Effector CD8-positive, alpha-beta T cell (primary cell): ENCODE measurements around the gene SCLY.
"Not testable (repeated sequence)": the region's sequence is repeated elsewhere in the genome, so short reads cannot be mapped to it uniquely, and the experiment has no call there.

Source experiments
- DNase-seq: peaks from one replicate; lab custom pipeline; 2025; lab: John Stamatoyannopoulos, UW

The SCLY gene

GRCh38 chr2:238113611-238114010 lies 52.8 kb downstream of the SCLY start:
- DNase-seq: no peak

DNA sequence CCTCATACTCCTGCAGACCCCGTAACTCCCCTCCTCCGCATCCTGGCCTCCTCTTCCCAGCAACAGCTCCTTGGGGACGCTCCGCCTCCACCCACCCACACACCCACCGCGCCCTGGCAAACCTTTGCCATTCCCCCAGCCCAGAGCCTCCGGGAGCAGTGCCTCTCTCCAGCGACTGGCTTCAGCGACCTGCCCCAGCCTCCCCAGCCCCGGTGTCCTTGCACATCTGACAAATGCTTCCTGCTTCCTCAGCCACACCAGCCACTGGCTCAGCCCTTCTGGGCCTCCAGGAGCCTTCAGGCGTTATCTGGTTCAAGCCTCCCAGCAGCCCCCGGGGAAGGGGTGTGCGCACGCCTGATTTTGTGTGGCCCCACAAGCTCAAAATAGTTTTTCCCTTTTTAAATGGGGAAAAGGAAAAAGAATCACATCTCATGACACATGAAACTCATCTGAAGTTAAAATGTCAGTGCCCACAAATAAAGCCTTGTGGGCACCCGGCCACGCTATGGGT lies 53.6 kb downstream of the SCLY start:
- DNase-seq: no peak

GRCh38 chr2:238114851-238115660 lies 54.3 kb downstream of the SCLY start:
- DNase-seq: no peak

DNA sequence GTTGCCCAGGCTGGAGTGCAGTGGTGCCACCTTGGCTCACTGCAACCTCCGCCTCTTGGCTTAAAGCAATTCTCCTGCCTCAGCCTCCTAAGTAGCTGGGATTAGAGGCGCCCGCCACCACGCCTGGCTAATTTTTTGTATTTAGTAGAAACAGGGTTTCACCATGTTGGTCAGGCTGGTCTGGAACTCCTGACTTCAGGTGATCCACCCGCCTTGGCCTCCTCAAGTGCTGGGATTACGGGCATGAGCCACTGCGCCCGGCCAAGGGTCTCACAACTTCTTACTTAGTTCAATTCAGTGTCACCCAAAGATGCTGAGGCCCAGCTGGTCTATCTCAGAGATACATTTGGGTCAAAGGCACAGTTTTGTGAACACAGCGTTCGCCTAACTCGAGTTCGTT lies 54.9 kb downstream of the SCLY start:
- DNase-seq: not testable (repeated sequence)

DNA sequence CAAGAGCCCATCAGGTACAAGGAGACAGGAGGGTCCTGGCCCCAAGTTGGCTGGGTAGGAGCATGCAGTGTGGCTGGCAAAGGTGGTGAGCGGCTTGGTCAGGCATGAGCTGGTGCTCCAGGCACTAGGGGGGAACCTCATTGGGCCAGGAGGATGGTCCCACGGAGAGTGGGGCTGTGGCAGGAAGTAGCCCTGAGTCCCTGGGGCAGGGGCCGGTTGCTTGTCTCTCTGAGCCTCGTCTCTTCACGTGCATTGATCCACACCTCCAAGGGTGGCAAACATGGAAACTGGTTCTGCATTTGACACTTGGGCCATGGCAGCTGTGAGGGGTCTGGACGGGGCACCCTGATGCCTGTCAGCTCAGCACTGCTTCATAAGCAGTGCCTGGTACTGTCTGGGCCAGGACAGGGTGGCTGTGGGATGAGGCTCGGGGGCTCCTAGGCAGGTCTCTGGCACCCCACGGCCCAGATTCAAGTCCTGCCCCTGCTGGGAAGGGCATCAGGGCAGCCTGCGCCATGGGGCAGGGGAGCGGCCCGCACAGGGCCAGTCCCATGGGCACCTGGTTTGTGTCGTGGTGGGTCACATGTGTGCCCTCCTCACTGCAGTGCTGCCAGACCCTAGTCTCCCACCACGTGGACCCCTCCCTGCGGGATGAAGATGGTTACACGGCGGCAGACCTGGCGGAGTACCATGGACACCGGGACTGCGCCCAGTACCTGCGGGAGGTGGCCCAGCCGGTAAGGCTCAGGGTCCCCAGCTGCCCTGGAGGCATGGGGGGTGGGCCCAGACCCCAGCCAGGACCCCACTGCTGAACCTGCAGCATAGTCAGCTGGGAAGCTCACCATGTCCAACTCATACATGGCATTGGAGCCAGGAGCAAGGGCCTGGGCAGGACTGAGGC lies 55.7 kb downstream of the SCLY start:
- no peak for DNase-seq

DNA sequence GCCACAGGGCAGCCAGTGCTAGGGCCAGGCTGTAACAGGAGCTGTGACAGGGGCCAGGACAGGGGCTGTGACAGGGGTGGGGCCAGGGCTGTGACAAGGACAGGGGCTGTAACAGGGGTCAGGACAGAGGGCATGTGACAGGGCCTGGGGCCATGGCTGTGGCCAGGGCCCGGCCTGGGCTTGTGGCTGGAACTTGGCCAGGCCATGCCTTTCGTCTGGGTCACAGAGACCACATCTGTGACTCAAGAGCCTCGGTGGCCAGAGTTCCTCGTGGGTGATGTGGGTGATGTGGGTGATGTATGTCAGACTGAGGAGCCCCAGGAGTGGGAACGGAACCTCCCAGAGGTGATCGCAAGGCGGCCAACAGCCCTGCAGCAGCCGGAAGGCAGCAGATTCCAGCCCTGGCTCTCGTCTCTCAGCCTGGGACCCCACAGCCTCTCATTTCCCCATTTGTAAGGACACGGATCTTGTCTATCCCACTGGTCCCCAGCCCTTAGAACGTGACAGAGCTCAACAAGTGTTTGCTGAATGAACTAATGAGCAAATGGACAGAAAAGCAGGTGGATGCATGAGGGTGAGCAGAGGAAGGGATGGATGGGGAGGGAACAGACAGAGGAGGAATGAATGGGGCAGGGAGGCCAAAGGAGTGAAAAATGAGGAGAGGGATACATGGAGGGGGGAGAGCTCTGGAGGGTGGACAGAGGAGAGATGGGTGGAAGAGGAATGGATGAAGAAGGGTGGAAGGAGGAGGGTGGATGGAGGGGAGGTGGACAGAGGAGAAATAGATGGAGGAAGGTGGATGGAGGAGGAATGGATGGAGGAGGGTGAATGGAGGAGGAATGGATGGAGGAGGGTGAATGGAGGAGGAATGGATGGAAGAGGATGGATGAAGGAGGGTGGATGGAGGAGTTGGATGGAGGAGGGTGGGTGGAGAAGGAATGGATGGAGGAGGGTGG lies 56.7 kb downstream of the SCLY start:
- no peak for DNase-seq

- no peak for DNase-seq
Observed at GRCh38 chr2:238119756-238120462, 59.1 kb downstream of the SCLY start.

GRCh38 chr2:238120463-238121298 lies 59.9 kb downstream of the SCLY start:
- DNase-seq: no peak

GRCh38 chr2:238121511-238122286 lies 60.9 kb downstream of the SCLY start:
- DNase-seq: no peak

- DNase-seq: no peak
Observed at GRCh38 chr2:238122287-238123217, 61.8 kb downstream of the SCLY start.

DNA sequence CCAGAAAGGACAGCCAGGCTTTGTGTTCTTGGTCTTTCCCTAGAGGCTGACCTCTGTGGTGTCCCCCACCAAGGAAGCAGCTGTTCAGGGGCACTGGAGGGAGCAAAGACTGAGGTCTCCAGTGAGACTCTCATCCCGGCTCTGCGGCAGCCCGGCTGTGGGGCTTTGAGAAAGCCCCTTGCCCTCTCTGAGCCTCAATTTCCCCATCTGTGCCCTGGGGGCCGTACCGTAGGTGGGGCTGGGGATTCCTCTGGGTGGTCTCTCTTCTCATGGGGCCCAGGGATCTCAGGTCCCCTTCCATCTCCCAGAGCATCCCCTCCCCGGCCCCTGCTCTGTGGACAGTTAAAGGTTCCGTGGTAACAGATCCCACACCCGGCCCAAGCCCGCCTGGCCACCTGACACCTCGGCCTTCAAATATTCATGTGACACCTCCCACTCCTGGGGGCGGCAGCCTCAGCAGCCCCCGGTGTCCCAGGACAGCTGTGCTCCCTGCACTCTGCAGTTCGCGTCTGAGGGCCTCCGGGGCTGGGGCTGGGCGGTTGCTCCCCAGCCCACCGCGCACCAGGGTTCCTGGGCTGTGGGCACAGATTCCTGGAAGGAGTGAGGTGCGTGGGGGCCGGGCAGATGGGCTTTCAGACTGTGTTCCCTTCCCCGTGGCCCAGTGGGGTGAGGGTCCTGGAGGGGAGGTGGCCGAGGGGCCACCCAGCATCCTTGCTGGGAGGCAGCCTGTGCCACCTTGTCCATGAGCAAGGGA lies 62.6 kb downstream of the SCLY start:
- DNase-seq: no peak

DNA sequence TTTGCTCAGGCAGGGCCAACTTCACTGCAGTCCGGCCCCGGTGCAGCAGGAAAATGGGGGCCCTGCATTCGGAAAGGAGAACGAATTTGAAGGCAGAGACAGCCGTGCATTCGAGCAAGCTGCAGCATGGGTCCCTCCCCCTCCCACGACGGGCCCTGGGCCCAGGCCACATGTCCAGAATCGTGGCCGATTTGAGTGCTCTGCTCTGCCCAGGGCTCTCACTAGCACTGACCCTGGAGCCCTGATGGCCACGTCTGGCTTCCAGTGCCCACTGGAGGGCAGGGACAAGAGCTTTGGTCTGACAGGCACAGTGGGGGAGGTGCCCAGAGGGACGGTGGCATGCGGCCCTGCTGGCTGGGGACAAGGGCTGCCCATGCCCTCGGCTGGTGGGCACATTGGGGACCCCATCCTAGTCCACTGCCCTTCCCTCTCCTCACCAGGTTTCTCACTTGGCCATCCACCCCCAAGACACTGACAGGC lies 63.2 kb downstream of the SCLY start:
- no peak for DNase-seq

GRCh38 chr2:238124488-238125126 lies 63.8 kb downstream of the SCLY start:
- no peak for DNase-seq

DNA sequence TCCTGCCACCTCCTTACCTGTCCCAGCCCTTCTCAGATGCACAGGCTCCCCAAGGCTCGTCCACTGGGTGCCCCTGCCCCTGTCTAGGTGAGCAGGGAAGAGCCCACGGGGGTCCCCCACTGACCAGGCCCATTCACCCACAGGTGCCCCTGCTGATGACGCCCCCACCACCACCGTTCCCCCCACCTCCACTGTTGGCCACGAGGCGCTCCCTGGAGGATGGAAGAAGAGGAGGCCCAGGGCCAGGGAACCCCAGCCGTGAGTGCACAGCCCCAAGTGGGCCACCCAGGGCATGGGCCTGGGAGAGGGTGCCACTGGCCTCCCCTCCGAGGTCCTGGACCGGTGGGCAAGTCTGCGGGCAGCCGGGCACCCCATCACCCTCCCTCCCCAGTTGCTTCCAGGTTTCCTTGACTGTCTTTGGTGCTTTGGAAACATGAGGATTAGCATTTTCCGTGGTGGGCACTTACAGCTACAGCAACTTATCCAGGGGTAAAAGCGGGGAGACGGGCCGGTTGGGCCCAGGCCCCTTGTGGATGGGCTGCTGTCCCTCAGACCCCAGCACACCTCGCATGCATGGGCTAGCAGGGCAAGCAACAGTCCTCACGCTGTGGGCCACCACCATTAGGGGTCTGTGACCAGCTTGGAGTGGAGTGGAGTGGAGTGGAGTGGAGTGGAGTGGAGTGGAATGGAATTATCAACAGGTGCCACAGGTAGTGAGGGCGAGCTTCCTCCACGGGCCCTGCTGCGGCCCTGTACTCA lies 64.5 kb downstream of the SCLY start:
- no peak for DNase-seq

DNA sequence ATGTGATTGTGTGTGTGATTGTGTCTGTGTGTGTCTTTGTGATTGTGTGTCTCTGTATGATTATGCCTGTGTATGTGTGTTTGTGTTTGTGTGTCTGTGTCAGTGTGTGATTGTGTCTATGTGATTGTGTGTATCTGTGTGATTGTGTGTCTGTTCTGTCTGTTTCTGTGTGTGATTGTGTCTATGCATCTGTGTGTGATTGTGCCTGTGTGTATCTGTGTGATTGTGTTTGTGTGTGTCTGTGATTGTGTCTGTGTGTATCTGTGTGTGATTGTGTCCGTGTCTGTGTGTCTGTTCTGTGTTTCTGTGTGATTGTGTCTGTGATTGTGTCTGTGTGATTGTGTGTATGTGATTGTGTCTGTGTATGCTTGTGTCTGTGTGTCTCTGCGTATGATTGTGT lies 65.5 kb downstream of the SCLY start:
- no peak for DNase-seq

- no peak for DNase-seq
Observed at GRCh38 chr2:238126775-238127164, 66.0 kb downstream of the SCLY start.
